NCI-H2081 treated with DMSO at 0.1 percent for 48 hours (cell line): ENCODE results near the gene CXCL6.

ENCODE experiments used
- DNase-seq: peaks from one replicate; lab custom pipeline; 2025; lab: John Stamatoyannopoulos, UW

Gene CXCL6

GRCh38 chr4:73868206-73869129 is 32.0 kb downstream of the CXCL6 start:
- DNase-seq = no peak

GRCh38 chr4:73869130-73870055 is 32.9 kb downstream of the CXCL6 start, which contains the start of gene CXCL1:
CXCL1 (plus strand) TSS chr4:73869393; CDS start chr4:73869471, 78 bp downstream.
- DNase-seq = no peak

GRCh38 chr4:73870260-73870659 is 33.8 kb downstream of the CXCL6 start:
- DNase-seq = no peak

GRCh38 chr4:73870768-73871167 is 34.3 kb downstream of the CXCL6 start:
- no peak for DNase-seq

- DNase-seq = no peak
Observed at GRCh38 chr4:73871511-73872310, 35.2 kb downstream of the CXCL6 start.

- DNase-seq = no peak
Observed at GRCh38 chr4:73872316-73873108, 36.0 kb downstream of the CXCL6 start.

- DNase-seq = no peak
Observed at GRCh38 chr4:73874386-73874785, 37.9 kb downstream of the CXCL6 start.

- DNase-seq = no peak
Observed at GRCh38 chr4:73875401-73875800, 38.9 kb downstream of the CXCL6 start.

- DNase-seq = no peak
Observed at GRCh38 chr4:73883306-73883705, 46.8 kb downstream of the CXCL6 start.

GRCh38 chr4:73885574-73886267 is 49.2 kb downstream of the CXCL6 start:
- DNase-seq = no peak
